Type B pancreatic cell (in vitro differentiated cells): ENCODE data around the gene KLF7. TPM values are rescaled to one million over a fixed set of nuclear protein-coding genes. Genes with fewer than 3 reads are reported as not detected.

Experiments
- DNase-seq: peaks from one replicate; pipeline ENCODE4 v3.0.0; 2021; ENCODE audit warnings: mixed read lengths; ENCODE audit not compliant: unreplicated experiment; ENCODE audit errors: extremely low spot score
- H3K27ac Mint-ChIP-seq: 2 replicates; pipeline ENCODE4 v1.8.0; 2021; ENCODE audit warnings: mild to moderate bottlenecking, mixed read lengths
- H3K27me3 Mint-ChIP-seq: 2 replicates; pipeline ENCODE4 v1.8.0; 2021; ENCODE audit warnings: mixed read lengths
- H3K36me3 Mint-ChIP-seq: 2 replicates; pipeline ENCODE4 v1.8.0; 2021; ENCODE audit warnings: mixed read lengths
- H3K4me1 Mint-ChIP-seq: one replicate; pipeline ENCODE4 v1.8.0; 2021; ENCODE audit warnings: mixed read lengths; ENCODE audit not compliant: unreplicated experiment
- H3K4me3 Mint-ChIP-seq: 2 replicates; pipeline ENCODE4 v1.8.0; 2021; ENCODE audit warnings: mild to moderate bottlenecking, mixed read lengths
- H3K9me3 Mint-ChIP-seq: 2 replicates; pipeline ENCODE4 v1.8.0; 2021; ENCODE audit warnings: mixed read lengths
- total RNA-seq: library from RNA; stranded (reverse); gene quantifications from 2 replicates; pipeline ENCODE4 v1.2.1, GENCODE V29; 2021; ENCODE audit warnings: low replicate concordance
- TF ChIP-seq, protein P1 (sequence below): fragments of 200-600 bp; sonication (generic); conservative IDR thresholded peaks from 2 replicates; pipeline ENCODE4 v1.5.0; 2021; ENCODE audit warnings: antibody characterized with exemption, mild to moderate bottlenecking

Gene KLF7
- total RNA-seq, 1 donor from 2014 or later: 20.3 TPM

DNA sequence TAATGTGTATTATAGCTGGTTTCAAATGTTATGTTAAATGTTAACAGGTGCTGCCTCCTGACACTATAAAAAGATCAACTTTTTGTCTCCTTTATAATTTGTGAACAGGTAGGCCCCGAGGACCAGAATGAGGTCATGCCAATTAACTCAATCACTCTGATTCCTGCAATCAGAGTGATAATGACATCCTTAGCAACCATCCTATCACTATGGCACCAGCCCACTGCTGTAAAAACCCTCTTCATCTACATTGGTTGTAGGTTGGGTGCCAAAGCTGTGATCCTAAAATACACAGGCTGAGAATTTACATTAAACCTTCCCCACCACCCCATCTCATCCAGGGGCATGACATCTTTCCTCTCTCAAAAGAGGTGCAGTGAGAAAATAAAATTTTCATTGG, 122.9 kb downstream of the KLF7 start:
- TF ChIP-seq, protein P1, sequence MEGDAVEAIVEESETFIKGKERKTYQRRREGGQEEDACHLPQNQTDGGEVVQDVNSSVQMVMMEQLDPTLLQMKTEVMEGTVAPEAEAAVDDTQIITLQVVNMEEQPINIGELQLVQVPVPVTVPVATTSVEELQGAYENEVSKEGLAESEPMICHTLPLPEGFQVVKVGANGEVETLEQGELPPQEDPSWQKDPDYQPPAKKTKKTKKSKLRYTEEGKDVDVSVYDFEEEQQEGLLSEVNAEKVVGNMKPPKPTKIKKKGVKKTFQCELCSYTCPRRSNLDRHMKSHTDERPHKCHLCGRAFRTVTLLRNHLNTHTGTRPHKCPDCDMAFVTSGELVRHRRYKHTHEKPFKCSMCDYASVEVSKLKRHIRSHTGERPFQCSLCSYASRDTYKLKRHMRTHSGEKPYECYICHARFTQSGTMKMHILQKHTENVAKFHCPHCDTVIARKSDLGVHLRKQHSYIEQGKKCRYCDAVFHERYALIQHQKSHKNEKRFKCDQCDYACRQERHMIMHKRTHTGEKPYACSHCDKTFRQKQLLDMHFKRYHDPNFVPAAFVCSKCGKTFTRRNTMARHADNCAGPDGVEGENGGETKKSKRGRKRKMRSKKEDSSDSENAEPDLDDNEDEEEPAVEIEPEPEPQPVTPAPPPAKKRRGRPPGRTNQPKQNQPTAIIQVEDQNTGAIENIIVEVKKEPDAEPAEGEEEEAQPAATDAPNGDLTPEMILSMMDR: no peak
- H3K36me3 Mint-ChIP-seq: no peaks in the 10 kb centered on the region
- H3K9me3 Mint-ChIP-seq: no peaks in the 10 kb centered on the region
- no peak overlapping the region for H3K4me3 Mint-ChIP-seq
- peaks cover 27% of the 10 kb centered on the region for H3K4me1 Mint-ChIP-seq
- H3K27ac Mint-ChIP-seq: no peak overlapping the region
- no peak for DNase-seq
- H3K27me3 Mint-ChIP-seq: peaks cover 13% of the 10 kb centered on the region

DNA sequence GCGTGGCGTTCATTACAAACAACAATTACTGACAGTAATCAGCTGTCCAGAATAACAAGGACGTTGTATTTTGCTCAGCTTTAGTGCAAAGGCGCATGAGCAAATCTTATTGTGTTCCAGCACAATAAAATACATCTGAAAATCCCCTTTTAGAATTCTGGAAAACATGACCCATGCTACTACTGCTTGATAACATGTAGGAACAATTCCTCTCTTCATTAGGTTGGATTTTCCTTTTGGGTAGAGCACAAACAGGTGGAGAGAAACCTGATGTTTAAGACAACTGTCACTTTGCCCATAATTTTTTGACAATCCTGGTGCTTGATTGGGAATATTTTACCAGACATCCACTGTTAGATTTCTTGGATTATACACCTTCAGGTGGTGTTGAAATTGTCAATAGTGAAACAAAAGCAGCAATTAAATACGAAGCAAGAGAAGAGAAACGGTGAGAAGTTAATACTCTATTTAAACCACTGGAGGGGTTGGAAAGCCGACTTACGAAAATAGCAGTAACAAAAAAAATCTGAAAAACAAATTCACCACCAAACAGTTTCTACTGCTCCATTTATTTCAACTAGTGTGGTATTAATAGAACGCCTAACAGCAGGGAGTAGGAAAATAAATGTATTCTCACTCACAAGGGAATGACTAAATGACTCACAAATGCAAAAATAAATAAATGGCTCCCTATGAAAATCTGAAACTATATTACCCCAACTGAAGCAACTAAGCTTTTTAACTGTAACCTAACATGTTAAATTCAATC, 123.8 kb downstream of the KLF7 start:
- Mint-ChIP-seq H3K4me1 (peaks cover 27% of the 10 kb centered on the region), H3K27me3 (peaks cover 17% of the 10 kb centered on the region), H3K27ac (no peak overlapping the region), H3K36me3 (no peaks in the 10 kb centered on the region), H3K4me3 (no peak overlapping the region), H3K9me3 (no peaks in the 10 kb centered on the region)
- TF ChIP-seq, protein P1: no peak
- no peak for DNase-seq

GRCh38 chr2:207041279-207041678, 124.5 kb downstream of the KLF7 start:
- Mint-ChIP-seq H3K4me3 (no peak overlapping the region), H3K9me3 (no peaks in the 10 kb centered on the region), H3K27me3 (peaks cover 12% of the 10 kb centered on the region), H3K4me1 (peaks cover 31% of the 10 kb centered on the region), H3K36me3 (no peaks in the 10 kb centered on the region), H3K27ac (no peak overlapping the region)
- DNase-seq: no peak
- TF ChIP-seq, protein P1: no peak

- H3K36me3 Mint-ChIP-seq: no peaks in the 10 kb centered on the region
- H3K27me3 Mint-ChIP-seq: peaks cover 12% of the 10 kb centered on the region
- no peak for DNase-seq
- TF ChIP-seq, protein P1: no peak
- H3K4me1 Mint-ChIP-seq: peaks cover 32% of the 10 kb centered on the region
- no peak overlapping the region for H3K27ac Mint-ChIP-seq
- H3K4me3 Mint-ChIP-seq: no peak overlapping the region
- H3K9me3 Mint-ChIP-seq: no peaks in the 10 kb centered on the region
Measured at GRCh38 chr2:207040696-207041095, 125.1 kb downstream of the KLF7 start.

- TF ChIP-seq, protein P1: no peak
- Mint-ChIP-seq H3K4me1 (peaks cover 23% of the 10 kb centered on the region), H3K27me3 (peaks cover 12% of the 10 kb centered on the region), H3K9me3 (no peaks in the 10 kb centered on the region), H3K4me3 (no peak overlapping the region), H3K36me3 (no peaks in the 10 kb centered on the region), H3K27ac (no peak overlapping the region)
- DNase-seq: no peak
Measured at GRCh38 chr2:207039225-207039624, 126.5 kb downstream of the KLF7 start.
